Measurements from ENCODE around the gene MYO5A.

- no peak for TF ChIP-seq CTCF (conservative IDR thresholded peaks at IDR 0.05; ENCODE audit: low read length)
- no peak for TF ChIP-seq EZH2phosphoT487 (IDR thresholded peaks at IDR 0.05; ENCODE audit: borderline replicate concordance, low read depth, low read length)
Measured at GRCh38 chr15:52360229-52361203, 168.2 kb downstream of the MYO5A start.
